C4-2B (cell line): ENCODE results near the gene FERMT3.

ENCODE experiments used
- ZFX ChIP-seq: fragments of 450-650 bp; IDR thresholded peaks from 2 replicates; pipeline ENCODE4 v1.6.1; 2017
- TF ChIP-seq, protein P1 (sequence below): fragments of 450-650 bp; conservative IDR thresholded peaks from 2 replicates; pipeline ENCODE4 v1.5.1; 2017; ENCODE audit warnings: mild to moderate bottlenecking

DNA sequence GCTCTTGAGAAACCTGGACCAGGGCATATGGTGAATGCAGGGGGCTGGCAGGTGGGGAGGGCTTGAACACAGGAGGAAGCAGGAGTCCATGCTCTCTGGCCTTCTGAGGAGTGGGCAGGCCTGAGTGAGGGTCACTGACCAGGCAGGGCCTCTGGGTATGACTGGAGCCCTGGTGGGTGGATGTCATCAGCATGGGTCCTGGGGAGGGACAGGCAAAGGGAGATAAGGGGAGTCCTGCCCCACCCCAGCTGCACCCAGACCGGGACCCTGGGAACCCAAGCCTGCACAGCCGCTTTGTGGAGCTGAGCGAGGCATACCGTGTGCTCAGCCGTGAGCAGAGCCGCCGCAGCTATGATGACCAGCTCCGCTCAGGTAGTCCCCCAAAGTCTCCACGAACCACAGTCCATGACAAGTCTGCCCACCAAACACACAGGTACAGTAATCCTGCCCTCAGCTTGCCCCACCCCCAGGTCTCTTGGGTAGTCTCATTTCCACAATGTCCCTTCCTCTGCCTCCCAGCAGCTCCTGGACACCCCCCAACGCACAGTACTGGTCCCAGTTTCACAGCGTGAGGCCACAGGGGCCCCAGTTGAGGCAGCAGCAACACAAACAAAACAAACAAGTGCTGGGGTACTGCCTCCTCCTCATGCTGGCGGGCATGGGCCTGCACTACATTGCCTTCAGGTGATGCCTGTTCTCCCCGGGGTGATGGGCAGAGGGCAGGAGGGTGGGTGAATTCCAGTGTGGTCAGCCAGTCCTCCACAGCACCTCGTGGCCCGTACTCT, 25.9 kb downstream of the FERMT3 start:
- TF ChIP-seq, protein P1, sequence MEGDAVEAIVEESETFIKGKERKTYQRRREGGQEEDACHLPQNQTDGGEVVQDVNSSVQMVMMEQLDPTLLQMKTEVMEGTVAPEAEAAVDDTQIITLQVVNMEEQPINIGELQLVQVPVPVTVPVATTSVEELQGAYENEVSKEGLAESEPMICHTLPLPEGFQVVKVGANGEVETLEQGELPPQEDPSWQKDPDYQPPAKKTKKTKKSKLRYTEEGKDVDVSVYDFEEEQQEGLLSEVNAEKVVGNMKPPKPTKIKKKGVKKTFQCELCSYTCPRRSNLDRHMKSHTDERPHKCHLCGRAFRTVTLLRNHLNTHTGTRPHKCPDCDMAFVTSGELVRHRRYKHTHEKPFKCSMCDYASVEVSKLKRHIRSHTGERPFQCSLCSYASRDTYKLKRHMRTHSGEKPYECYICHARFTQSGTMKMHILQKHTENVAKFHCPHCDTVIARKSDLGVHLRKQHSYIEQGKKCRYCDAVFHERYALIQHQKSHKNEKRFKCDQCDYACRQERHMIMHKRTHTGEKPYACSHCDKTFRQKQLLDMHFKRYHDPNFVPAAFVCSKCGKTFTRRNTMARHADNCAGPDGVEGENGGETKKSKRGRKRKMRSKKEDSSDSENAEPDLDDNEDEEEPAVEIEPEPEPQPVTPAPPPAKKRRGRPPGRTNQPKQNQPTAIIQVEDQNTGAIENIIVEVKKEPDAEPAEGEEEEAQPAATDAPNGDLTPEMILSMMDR = no peak
- TF ChIP-seq ZFX = no peak
